ENCODE measurements around the gene LHFPL6.

The LHFPL6 gene

DNA sequence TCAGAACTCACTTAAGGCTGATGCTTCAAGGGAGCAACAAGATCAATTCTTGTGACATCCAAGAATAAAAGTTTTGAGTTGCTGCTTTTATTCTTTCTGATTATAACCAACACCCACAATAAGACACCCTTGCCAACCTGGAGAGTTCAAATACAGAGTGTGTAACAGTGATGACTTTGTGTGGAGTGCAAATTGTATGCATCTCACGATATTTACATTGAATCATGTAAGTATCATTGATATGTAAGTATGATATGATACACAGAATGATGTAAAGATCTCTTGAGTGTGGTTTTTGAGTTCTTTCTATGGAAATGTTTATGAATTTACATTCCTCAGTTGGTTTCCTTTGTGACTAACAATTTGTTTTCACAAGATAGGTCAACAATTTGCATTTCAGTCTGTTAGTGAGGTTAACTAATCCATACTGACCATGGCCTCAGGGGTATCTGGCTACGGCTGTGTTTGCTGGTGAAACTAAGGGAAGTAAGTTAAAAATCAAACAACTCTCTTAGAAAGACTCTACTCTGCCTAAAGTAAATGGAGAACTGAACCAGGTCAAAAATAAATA is 12.4 kb downstream of the LHFPL6 start:
- no peak for DNase-seq

DNA sequence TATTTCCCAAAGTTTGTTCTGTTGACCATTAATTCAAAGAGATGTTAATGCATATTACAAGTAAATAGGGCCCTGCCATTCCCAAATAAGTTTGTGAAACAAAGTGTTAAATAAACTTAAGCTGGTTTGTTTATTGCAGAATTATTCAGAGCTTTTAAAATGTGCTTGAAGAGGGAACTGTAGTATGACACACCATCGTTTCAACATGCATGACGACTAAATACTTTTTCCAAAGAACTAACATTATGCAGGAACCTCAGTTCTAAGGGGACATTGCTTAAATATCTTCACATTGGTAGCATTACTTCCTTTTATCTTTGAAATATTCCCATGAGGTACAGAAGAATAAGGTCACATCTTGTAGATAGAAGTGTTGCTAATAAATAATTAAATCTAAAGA is 14.6 kb downstream of the LHFPL6 start:
- DNase-seq, result no peak

DNA sequence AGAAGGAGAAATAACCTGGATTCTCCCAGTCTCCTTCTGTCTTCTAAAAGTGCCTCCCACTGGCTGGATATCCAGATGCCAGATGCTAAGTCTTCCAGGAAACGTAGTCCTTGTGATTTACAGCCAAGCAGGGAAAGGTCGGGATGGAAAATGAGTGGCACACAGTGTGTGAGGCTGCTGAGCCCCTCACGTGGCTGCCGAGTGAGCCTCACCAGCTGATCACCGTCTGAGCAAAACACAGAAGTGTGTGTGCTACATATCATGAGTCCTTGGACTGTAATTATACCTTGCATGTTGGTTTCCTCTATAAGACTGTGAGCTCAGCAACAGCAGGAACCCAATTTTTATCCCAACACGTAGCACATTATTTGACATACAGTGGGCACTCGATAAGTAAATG is 15.1 kb downstream of the LHFPL6 start:
- no peak for DNase-seq

DNA sequence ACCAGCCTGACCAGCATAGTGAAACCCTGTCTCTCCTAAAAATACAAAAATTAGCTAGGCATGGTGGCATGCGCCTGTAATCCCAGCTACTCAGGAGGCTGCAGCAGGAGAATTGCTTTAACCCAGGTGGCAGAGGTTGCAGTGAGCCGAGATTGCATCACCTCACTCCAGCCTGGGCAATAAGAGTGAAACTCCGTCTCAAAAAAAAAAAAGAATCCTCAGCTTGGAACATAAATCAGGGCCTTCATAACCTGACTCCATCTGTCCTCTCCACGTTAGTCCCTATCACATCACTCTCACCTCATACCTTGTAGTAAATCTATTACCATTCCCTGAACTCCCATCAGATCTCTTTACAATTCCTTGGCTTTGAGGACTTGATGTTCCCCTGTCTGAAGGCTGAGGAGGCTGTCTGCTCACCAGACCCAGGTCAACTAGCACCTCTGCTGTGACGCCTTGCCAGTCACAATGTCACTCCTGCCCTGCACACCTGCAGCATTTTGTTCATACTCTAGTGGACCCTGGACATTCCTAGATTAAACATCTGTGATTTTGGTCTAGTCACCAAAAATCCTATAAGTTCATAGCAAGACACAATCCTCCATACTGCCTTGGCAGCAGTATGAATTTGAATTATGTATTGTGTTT is 15.9 kb downstream of the LHFPL6 start:
- no peak for DNase-seq

DNA sequence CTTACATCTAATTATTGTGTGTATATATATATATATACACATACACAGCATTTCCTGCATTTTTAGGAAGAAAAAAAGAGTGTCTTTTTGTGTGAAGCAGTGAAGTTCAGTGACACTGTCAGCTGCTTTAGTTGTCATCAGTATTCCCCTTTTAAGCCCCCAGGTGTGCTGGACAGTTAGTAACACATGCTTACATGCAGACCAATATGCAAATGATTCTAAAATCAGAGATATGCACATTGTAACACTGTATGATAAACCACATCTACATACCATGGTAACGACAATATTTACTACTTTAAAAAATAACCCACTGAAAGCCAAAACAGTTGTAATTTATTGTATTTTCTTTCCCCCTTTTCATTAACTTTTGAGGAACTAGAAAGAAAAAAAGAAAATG is 16.8 kb downstream of the LHFPL6 start:
- DNase-seq, result no peak

DNA sequence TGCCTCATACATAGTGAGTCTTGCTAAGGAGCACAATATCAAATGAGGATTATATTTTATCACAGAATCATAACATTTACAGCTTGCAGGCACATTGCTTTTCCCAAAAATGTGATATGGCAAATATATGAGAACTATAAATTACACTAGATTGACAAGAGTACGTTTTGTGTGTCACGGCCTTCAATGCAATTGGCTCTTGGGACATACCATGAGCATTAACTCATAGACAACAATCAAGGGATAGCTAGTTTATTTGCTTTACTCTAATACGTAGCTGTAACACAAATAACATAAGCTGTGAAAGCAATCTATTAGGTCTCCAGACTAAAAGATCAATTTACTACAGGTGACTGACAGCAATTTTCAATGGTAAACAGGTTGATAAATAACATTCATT is 17.8 kb downstream of the LHFPL6 start:
- no peak for DNase-seq

DNA sequence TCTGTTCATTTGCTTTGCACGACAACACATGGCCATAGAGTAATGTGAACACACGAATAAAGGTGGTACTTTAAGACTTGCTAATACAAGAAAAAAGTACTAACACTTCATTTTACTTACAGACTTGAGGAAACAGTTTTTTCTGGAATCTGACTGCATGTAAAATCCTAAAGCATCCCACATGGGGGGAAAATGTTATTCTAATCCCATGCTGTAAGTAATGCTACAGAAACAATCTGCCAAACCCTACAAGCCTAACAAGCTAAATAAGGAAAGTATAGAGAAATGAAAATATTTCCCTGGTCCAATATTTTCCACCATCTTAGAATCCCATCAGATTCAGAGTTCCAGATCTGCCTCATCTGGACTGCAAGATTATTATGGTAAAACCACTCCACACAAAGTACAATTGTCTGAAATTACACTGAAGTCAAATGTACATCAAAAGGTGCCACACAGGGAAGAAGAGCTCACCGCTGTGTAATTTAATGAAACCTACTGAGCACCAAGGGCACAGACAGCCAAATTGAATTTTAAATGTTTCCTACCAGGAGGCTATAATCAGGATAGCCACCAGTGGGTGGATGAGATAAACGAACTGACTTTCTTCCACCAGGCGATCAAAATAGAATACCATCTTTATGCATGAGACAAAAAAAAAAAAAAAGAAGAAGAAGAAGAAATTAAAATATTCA is 22.0 kb downstream of the LHFPL6 start:
- DNase-seq, result no peak

DNA sequence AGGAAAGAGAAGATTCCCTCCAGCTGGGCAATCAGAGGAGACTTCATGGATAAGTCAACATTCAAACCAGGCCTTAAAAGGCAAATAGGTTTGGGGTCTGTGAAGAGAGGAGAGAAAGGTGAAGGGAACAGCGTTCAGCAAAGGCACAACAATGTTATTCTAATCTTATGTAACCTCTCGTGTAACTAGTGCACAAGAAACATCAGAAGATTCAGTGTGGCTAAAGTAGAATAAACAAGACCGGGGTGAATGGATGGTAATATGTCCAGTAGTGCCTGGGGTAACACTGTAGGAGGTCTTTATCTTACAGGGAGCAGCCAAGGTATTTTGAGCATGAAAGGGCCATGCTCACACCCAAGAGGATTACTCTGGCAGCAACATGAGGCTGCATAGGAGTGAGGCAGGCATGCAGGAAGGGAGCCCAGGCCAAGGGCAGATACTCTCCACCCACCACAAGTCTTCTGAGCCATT is 24.1 kb downstream of the LHFPL6 start:
- DNase-seq, result no peak

DNA sequence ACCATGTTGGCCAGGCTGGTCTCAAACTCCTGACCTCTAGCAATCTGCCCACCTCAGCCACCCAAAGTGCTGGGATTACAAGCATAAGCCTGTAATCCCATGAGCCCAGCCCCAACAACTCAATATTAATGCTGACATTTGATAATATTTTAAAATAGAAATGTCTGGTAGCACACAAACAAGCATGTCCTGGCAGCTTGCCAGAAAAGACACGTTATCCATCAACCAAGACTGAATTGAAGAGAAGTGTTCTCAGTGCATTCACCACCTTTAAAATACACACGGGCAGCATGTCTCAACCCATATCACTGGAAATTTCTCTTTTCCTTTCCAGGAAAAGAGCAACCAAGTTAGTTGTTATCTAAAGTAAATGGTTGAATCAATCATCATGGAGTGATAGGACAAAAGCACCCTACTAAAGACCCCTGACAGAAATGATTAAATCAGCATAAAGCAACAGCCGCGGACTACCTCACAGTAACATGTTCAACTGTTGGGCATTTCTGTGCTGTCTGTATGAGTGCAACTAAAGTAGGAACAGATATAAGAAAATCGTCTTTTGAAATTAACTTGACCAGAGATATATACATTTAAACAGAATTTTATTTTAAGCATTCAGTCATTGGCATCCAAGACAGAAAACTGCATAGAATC is 25.0 kb downstream of the LHFPL6 start:
- DNase-seq, result no peak

DNA sequence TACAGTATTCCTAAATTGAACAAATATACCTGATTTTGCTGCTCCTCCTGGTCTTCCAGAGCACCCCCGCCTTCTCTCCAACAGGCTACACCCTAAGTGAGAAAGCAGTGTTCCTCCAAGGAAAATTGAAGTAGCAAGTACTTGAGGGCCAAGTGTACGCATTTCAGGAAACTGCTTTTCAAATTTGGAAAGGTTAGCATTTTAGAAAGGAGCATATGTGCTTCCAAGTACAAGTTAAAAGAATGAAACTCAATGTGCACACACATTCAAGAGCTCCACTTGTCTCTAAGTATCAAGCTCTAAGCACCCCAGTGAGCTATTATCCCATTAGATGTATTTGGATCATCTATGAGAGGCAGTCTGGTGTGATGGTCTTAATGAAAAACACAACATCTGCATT is 25.8 kb downstream of the LHFPL6 start:
- no peak for DNase-seq

DNA sequence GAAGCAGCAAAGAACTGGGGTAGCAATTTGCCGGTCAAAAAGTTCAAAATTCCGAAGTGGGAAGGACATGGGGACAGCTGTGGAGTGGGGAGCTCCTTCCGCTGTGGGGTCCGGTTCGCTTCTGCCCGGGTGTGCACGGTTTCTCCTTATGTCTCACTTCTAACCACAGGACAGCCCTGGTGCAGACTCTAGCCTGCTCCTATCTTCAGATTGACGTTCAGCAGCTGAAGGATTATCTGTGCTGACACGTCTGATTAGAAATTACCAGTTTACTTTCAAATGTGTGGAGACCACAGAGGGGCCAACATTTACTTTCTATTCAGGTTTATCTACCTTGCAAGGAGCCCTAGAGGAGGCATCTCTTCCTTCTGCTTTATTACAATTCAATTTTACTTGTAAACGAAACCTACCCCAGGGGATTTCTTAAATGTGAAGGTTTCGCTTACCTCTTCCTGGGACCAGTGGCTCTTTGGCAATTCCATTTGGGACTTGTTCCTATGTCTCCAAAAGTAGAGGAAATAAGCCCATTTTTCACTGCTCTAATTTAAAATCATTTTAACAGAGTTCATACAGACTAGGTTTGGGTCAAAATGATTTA is 27.3 kb downstream of the LHFPL6 start:
- DNase-seq, result no peak

DNA sequence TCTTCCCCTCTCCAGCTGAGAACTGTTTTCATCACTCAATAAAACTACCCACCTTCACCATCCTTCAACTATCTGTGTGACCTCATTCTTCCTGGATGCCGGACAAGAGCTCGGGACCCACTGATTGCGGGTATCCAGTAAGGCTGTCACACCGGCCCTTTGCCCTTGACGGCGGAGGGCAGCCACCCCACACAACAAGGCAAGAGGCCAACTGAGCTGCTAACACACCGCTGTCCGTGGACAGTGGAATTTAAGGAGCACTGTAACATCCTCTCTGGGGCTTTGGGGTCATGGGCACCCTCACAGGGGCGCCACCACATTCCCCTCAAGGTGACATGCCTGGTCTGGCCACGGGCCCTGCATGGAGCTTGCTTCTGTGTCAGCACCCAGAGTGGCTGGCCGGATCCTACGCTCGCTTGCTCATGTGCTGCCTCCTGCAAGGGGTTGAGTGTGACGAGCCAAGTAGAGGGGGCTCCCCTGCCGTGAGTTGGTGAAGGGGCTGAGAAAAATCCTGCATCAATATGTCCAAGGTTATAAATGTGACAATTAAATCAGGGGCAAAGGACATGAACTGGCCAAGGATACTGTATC is 31.4 kb downstream of the LHFPL6 start:
- no peak for DNase-seq

DNA sequence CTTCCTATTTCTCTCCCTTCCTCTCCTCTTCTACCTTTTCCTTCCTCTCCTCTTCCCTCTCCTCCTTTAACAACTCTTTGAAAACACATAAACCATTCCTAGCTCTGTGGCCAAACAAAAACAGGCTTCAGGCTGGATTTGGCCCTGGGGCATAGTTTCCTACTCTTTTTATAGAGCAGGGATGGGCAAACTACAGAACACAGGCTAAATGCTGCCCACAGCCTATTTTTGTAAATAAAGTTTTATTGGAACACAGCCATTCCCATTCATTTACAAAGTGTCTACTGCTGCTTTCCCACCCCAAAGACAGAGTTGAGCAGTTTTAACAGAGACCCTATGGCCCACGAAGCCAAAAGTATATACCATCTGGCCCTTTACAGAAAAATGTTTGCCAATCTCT is 35.4 kb downstream of the LHFPL6 start:
- DNase-seq, result no peak

DNA sequence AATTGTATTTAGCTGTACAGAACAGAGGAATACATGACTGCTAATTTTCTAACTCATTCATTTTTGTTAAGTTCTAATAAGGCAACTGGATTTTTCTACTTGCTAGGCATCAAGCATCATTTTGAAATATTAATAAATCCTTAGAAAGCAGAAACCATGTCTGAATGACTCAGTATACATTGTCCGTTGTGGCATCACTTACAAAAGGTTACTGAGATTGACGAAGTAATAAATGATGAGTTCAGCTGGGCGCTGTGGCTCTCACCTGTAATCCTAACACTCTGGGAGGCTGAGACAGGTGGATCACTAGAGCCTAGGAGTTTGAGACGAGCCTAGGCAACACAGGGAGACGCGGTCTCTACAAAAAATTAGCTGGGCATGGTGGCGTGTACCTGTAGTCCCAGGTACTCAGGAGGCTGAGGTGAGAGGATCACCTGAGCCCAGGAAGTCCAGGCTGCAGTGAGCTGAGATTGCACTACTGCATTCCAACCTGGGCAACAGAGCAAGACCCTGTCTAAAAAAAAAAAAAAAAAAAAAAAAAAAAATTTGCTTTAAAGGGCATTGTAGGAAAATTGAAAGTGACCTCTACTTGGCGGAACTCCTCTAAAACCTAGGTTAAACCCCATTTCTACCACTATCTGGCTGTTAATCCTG is 36.6 kb downstream of the LHFPL6 start:
- no peak for DNase-seq

DNA sequence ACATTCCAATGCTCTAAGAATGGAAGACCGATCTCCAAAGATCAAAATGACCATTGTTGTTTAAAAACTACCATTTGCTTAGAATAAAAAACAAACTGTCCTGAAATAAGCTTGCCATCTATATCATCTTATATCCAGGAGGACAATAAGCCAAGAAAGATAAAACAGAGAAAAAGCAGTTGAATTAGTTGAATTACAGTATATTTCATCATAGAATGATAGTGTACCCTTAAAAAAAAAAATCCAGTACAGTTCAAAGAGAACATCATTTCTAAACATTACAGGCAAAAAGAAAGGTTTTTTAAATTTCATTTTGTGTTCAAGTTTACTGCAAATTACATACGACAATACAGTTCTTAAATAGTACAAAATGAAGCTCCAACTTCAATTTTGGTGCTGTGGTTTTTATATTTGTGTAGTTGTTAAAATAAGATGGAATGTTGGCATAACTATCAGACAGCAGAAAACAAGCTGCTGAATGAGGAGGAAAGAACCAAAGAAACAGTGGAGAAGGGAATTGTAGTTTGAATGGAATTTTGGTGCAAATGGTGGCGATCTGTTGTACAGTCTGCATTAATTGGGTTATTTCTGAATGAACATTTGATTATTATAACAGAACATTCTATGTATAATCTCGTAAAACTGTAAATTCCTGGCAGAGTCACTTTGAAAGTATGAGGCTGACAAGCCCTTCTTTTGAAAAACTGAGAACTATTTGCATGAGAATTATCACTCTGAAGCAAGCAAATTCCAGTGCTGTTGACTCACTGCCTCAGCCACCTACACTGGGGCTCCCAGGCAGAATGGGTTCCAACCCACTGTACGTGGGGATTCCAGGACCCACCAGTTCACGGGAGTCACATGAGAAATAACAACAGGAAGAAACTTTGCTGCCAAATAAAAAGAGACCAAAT is 37.7 kb downstream of the LHFPL6 start:
- DNase-seq, result no peak

DNA sequence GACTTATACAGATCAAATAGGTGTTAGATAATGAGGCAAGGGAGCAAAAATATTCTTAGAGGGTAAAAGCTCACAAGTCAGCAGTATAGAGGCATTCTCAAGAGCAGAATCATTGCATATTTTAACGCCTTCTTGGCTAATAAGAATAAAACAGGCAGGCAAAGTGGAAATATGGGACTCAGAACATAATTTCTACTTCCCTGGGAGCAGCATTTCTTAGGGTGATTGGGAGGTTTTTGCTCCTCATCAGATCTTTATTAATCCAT is 39.6 kb downstream of the LHFPL6 start:
- DNase-seq, result no peak

DNA sequence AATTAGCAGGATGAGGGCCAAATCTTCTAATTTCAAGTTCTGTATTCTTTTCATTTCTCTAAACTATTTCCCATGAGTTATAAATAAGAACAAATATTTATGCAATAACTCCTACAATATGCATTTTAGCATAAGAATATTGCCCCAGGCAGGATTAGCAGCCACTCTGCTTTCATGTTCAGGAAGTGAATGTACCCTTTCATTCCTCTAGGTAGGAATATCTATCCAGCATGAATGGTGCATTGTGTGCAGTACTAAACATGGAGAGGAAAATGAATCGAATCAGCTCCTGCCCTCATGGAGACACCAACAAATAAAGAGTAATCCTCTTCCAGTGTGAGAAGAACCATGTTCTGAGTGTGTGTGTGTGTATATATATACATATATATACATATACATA is 41.0 kb downstream of the LHFPL6 start:
- no peak for DNase-seq

DNA sequence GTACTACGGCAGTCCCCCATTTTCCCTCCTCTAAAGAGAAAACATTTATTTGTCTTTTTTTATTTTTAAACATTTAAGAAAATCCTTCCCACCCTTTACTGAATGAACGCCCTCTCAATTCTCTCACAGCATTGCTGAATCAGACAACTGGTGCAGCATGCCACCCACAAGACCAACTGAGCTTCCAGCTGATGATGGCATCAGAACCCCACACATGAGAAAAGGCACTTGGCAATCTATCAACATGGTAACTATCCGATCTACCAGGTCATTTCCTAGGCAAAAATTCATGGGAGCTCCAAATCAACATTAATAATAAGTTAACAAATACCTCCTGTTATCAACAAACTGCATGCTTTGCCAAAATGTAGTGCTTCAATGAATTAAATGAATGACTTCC is 43.1 kb downstream of the LHFPL6 start:
- DNase-seq, result no peak

DNA sequence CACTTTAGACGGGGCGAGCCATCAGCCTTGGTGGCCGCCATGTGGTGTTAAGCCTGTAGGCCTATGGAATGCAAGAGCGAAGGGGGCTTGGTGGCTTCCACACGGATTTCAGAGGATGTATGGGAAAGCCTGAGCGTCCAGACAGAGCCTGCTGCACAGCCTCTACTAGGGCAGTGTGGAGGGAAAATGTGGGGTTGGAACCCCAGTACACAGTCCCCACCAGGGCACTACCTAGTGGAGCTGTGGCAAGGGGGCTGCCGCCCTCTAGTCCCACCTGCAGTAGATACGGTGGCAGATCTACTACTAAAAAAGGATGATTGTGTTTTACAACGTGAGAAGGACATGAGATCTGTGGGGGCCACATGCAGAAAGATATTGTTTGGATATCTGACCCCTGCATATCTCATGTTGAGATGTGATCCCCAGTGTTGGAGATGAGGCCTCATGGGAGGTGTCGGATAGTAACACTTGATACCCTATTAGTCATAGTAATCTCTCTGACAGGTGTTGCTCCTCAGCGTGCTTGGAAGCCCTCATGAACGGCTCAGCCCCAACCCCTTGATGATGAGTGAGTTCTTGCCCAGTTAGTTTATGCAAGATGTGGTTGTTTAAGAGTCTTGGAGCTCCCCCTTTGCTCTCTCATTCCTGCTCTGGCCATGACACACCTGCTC is 45.6 kb downstream of the LHFPL6 start:
- no peak for DNase-seq

DNA sequence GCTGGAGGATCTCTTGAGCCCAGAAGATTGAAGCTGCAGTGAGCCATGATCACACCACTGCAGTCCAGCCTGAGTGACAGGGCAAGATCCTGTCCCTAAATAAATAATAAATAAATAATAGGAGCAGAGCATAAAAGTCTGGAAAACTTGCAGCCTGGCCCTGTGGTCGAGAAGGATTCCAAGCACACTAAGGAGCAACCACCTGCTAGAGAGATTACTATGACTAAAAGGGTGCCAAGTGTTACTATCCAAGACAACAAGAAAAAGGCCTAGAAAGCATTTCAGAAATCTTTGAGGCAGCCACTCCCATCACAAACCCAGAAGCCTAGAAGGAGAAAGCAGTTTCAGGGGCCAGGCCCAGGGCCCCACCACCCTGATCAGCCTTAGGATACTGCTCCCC is 46.1 kb downstream of the LHFPL6 start:
- no peak for DNase-seq

DNA sequence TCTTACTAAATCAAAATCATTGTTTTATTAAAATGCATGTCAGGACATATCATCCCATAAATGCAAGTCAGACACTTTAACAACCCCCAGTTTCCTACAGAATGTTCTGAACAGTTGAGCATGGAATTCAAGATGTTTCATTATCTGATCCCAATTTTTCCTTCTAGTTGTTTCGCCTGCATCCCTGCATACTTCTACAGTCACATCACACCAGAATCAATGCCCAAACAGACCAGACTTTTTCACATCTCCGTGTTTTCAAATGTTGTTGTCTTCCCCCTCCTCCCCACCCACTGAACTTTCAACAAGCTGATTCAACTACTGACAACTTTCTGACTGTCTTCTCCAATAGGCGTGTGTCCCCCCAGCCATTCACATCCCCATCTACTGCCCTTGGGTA is 48.6 kb downstream of the LHFPL6 start:
- no peak for DNase-seq

All from Kasumi-1 (cell line).